Lower leg skin (tissue), 4 donors: Measurements from ENCODE around the gene SOX6. TPM values are rescaled to one million over a fixed set of nuclear protein-coding genes. Genes with fewer than 3 reads are reported as not detected.

Experiments used
- DNase-seq, 2 donors: peaks; one replicate each; pipeline ENCODE4 v3.0.0-alpha.2; 2019; ENCODE audit warnings: low spot score in 2 of 2
- H3K4me3 ChIP-seq: fragments of 200-600 bp; sonication (generic); 2 replicates; pipeline ENCODE4 v1.5.1; 2017; ENCODE audit warnings: mild to moderate bottlenecking, low read depth; ENCODE audit not compliant: poor library complexity, severe bottlenecking
- CTCF ChIP-seq, 3 donors: fragments of 450-650 bp; IDR thresholded peaks; one replicate each; pipeline ENCODE4 v1.5.1; 2016; ENCODE audit warnings: antibody characterized with exemption in 3 of 3, mild to moderate bottlenecking in 3 of 3, moderate library complexity in 2 of 3
- POLR2A ChIP-seq, 2 donors: fragments of 450-650 bp; IDR thresholded peaks; one replicate each; pipeline ENCODE4 v1.6.1; 2016 to 2017; ENCODE audit warnings: antibody characterized with exemption in 2 of 2, mild to moderate bottlenecking in 1 of 2, moderate library complexity in 1 of 2
- WGBS, 2 donors: methylation state at CpG; one replicate each; pipeline ENCODE4 v1.1.5; 2018; 5-methylcytosine and 5-hydroxymethylcytosine counted together
- intact Hi-C: fragments of 100-400 bp; cut with DNase I; formaldehyde crosslinking; loops from one replicate; pipeline ENCODE4 v1.15.0; 2023; ENCODE audit warnings: low total_unique reads
- total RNA-seq, 4 donors: library from RNA; depleted of rRNA; stranded (reverse); fragments of >200 nt; gene quantifications; one replicate each; pipeline ENCODE4 v1.1.0, GENCODE V29; 2016

Gene SOX6
- total RNA-seq, 4 donors from 2014 or later, result 11.2 to 31.8 (median 11.6) TPM

- TF ChIP-seq POLR2A (IDR thresholded peaks at IDR 0.05) (no peak), CTCF (IDR thresholded peaks at IDR 0.05) (no peak)
- H3K4me3 ChIP-seq, result no peak overlapping the region
- DNase-seq, result no peak
- intact Hi-C loops, result no loop called here
Observed at GRCh38 chr11:16169541-16169940, 186.8 kb downstream of the SOX6 start.

- H3K4me3 ChIP-seq, result no peak overlapping the region
- TF ChIP-seq POLR2A (IDR thresholded peaks at IDR 0.05) (no peak), CTCF (IDR thresholded peaks at IDR 0.05) (no peak)
- DNase-seq, result no peak
- 84 to 87% methylated on average over 3 of the region's 3 CpGs for WGBS, 2 donors
- intact Hi-C loops, result no loop called here
Observed at GRCh38 chr11:16167706-16168487, 188.4 kb downstream of the SOX6 start.

GRCh38 chr11:16166571-16166970 is 189.8 kb downstream of the SOX6 start:
- H3K4me3 ChIP-seq, result no peak overlapping the region
- WGBS, 2 donors, result 81 to 94% methylated on average over 1 of the region's 1 CpG
- intact Hi-C loops, result no loop called here
- TF ChIP-seq CTCF (IDR thresholded peaks at IDR 0.05), result no peak
- no peak for TF ChIP-seq POLR2A (IDR thresholded peaks at IDR 0.05)
- DNase-seq, result no peak

GRCh38 chr11:16160146-16160545 is 196.2 kb downstream of the SOX6 start:
- 88 to 97% methylated on average over 1 of the region's 1 CpG for WGBS, 2 donors
- no peak for DNase-seq
- intact Hi-C loops, result no loop called here
- TF ChIP-seq POLR2A (IDR thresholded peaks at IDR 0.05) (no peak), CTCF (IDR thresholded peaks at IDR 0.05) (no peak)
- no peak overlapping the region for H3K4me3 ChIP-seq

- TF ChIP-seq POLR2A (IDR thresholded peaks at IDR 0.05) (no peak), CTCF (IDR thresholded peaks at IDR 0.05) (no peak)
- no peak for DNase-seq
- intact Hi-C loops, result no loop called here
- no peak overlapping the region for H3K4me3 ChIP-seq
Observed at GRCh38 chr11:16158426-16158994, 197.8 kb downstream of the SOX6 start.

- no peak overlapping the region for H3K4me3 ChIP-seq
- intact Hi-C loops, result no loop called here
- no peak for TF ChIP-seq POLR2A (IDR thresholded peaks at IDR 0.05)
- TF ChIP-seq CTCF (IDR thresholded peaks at IDR 0.05), result no peak
- DNase-seq, result no peak
Observed at GRCh38 chr11:16157327-16157726, 199.0 kb downstream of the SOX6 start.
